Adipocyte (in vitro differentiated cells): Measurements from ENCODE around the gene GRIA4.

ENCODE experiments used
- DNase-seq: peaks from one replicate; pipeline ENCODE4 v3.0.0-alpha.2; 2015; ENCODE audit warnings: low read depth
- H3K27me3 ChIP-seq: replicated peaks from 2 replicates; pipeline ENCODE4 v1.7.0; 2013; ENCODE audit warnings: mild to moderate bottlenecking, low read length, moderate library complexity; ENCODE audit not compliant: control insufficient read depth, insufficient read depth
- H3K36me3 ChIP-seq: 2 replicates; pipeline ENCODE4 v1.7.0; 2013; ENCODE audit warnings: low read length, mild to moderate bottlenecking, moderate library complexity; ENCODE audit not compliant: control insufficient read depth, insufficient read depth, severe bottlenecking
- H3K4me1 ChIP-seq: 2 replicates; pipeline ENCODE4 v1.7.0; 2013; ENCODE audit warnings: mild to moderate bottlenecking, low read length, moderate library complexity; ENCODE audit not compliant: control insufficient read depth, insufficient read depth
- H3K4me3 ChIP-seq: 2 replicates; pipeline ENCODE4 v1.7.0; 2013; ENCODE audit warnings: mild to moderate bottlenecking, low read length, moderate library complexity
- H3K9ac ChIP-seq: 2 replicates; pipeline ENCODE4 v1.7.0; 2013; ENCODE audit warnings: mild to moderate bottlenecking, low read length, moderate library complexity
- H3K9me3 ChIP-seq: 2 replicates; pipeline ENCODE4 v1.7.0; 2013; ENCODE audit warnings: mild to moderate bottlenecking, low read length, moderate library complexity; ENCODE audit not compliant: control insufficient read depth

GRIA4 gene

GRCh38 chr11:105827906-105828305, 218.0 kb downstream of the GRIA4 start:
- no peak for DNase-seq
- no peaks in the 10 kb centered on the region for H3K36me3 ChIP-seq
- no peaks in the 10 kb centered on the region for H3K9me3 ChIP-seq
- H3K27me3 ChIP-seq: no peaks in the 10 kb centered on the region
- H3K9ac ChIP-seq: no peak overlapping the region
- H3K4me1 ChIP-seq: no peaks in the 10 kb centered on the region
- no peak overlapping the region for H3K4me3 ChIP-seq

GRCh38 chr11:105829084-105829483, 219.2 kb downstream of the GRIA4 start:
- no peak for DNase-seq
- H3K27me3 ChIP-seq: no peaks in the 10 kb centered on the region
- no peaks in the 10 kb centered on the region for H3K36me3 ChIP-seq
- H3K9ac ChIP-seq: no peak overlapping the region
- H3K4me3 ChIP-seq: no peak overlapping the region
- no peaks in the 10 kb centered on the region for H3K9me3 ChIP-seq
- no peaks in the 10 kb centered on the region for H3K4me1 ChIP-seq

GRCh38 chr11:105834461-105834860, 224.6 kb downstream of the GRIA4 start:
- no peak overlapping the region for H3K4me3 ChIP-seq
- H3K27me3 ChIP-seq: no peaks in the 10 kb centered on the region
- no peak overlapping the region for H3K9ac ChIP-seq

GRCh38 chr11:105838668-105839384, 229.0 kb downstream of the GRIA4 start:
- DNase-seq: peak; percentile 36
- H3K36me3 ChIP-seq: no peaks in the 10 kb centered on the region
- H3K9me3 ChIP-seq: no peaks in the 10 kb centered on the region
- no peak overlapping the region for H3K9ac ChIP-seq
- no peak overlapping the region for H3K4me3 ChIP-seq
- no peaks in the 10 kb centered on the region for H3K4me1 ChIP-seq
- H3K27me3 ChIP-seq: no peaks in the 10 kb centered on the region

More at GRCh38 chr11:105834461-105834860, 224.6 kb downstream of the GRIA4 start:
- DNase-seq: no peak
- Histone ChIP-seq H3K4me1 (no peaks in the 10 kb centered on the region), H3K36me3 (no peaks in the 10 kb centered on the region), H3K9me3 (no peaks in the 10 kb centered on the region)

- no peaks in the 10 kb centered on the region for H3K27me3 ChIP-seq
- no peak overlapping the region for H3K4me3 ChIP-seq
- no peak overlapping the region for H3K9ac ChIP-seq
- no peaks in the 10 kb centered on the region for H3K4me1 ChIP-seq
- DNase-seq: no peak
- H3K36me3 ChIP-seq: no peaks in the 10 kb centered on the region
- H3K9me3 ChIP-seq: peaks cover 3% of the 10 kb centered on the region
Measured at GRCh38 chr11:105840391-105840790, 230.5 kb downstream of the GRIA4 start.

GRCh38 chr11:105852403-105852802, 242.5 kb downstream of the GRIA4 start:
- no peak for DNase-seq
- Histone ChIP-seq H3K27me3 (no peaks in the 10 kb centered on the region), H3K9ac (no peak overlapping the region), H3K9me3 (no peaks in the 10 kb centered on the region), H3K4me3 (no peak overlapping the region), H3K36me3 (no peaks in the 10 kb centered on the region), H3K4me1 (no peaks in the 10 kb centered on the region)

- Histone ChIP-seq H3K36me3 (no peaks in the 10 kb centered on the region), H3K4me3 (no peak overlapping the region), H3K9me3 (no peaks in the 10 kb centered on the region), H3K4me1 (no peaks in the 10 kb centered on the region), H3K9ac (no peak overlapping the region), H3K27me3 (no peaks in the 10 kb centered on the region)
- no peak for DNase-seq
Measured at GRCh38 chr11:105854269-105854668, 244.4 kb downstream of the GRIA4 start.

GRCh38 chr11:105856954-105857353, 247.1 kb downstream of the GRIA4 start:
- Histone ChIP-seq H3K27me3 (no peaks in the 10 kb centered on the region), H3K4me1 (no peaks in the 10 kb centered on the region), H3K9ac (no peak overlapping the region), H3K9me3 (no peaks in the 10 kb centered on the region), H3K4me3 (no peak overlapping the region), H3K36me3 (no peaks in the 10 kb centered on the region)
- no peak for DNase-seq

GRCh38 chr11:105857728-105858127, 247.9 kb downstream of the GRIA4 start:
- H3K36me3 ChIP-seq: no peaks in the 10 kb centered on the region
- H3K27me3 ChIP-seq: no peaks in the 10 kb centered on the region
- no peak for DNase-seq
- no peaks in the 10 kb centered on the region for H3K9me3 ChIP-seq
- H3K9ac ChIP-seq: no peak overlapping the region
- H3K4me3 ChIP-seq: no peak overlapping the region
- H3K4me1 ChIP-seq: no peaks in the 10 kb centered on the region

GRCh38 chr11:105858841-105859240, 249.0 kb downstream of the GRIA4 start:
- DNase-seq: no peak
- H3K27me3 ChIP-seq: no peaks in the 10 kb centered on the region
- H3K9ac ChIP-seq: no peak overlapping the region
- H3K4me1 ChIP-seq: no peaks in the 10 kb centered on the region
- no peaks in the 10 kb centered on the region for H3K9me3 ChIP-seq
- H3K4me3 ChIP-seq: no peak overlapping the region
- no peaks in the 10 kb centered on the region for H3K36me3 ChIP-seq

GRCh38 chr11:105860105-105860504, 250.2 kb downstream of the GRIA4 start:
- no peaks in the 10 kb centered on the region for H3K36me3 ChIP-seq
- H3K27me3 ChIP-seq: no peaks in the 10 kb centered on the region
- no peak for DNase-seq
- no peak overlapping the region for H3K9ac ChIP-seq
- H3K4me1 ChIP-seq: no peaks in the 10 kb centered on the region
- H3K9me3 ChIP-seq: no peaks in the 10 kb centered on the region
- H3K4me3 ChIP-seq: no peak overlapping the region

- no peak overlapping the region for H3K9ac ChIP-seq
- DNase-seq: no peak
- H3K27me3 ChIP-seq: no peaks in the 10 kb centered on the region
- H3K4me3 ChIP-seq: no peak overlapping the region
- no peaks in the 10 kb centered on the region for H3K4me1 ChIP-seq
- no peaks in the 10 kb centered on the region for H3K36me3 ChIP-seq
- no peaks in the 10 kb centered on the region for H3K9me3 ChIP-seq
Measured at GRCh38 chr11:105861225-105861624, 251.4 kb downstream of the GRIA4 start.
